ENCODE data around the gene SEMA3A. TPM values are rescaled to one million over a fixed set of nuclear protein-coding genes. Genes with fewer than 3 reads are reported as not detected.
"Not testable (repeated sequence)": the region's sequence is repeated elsewhere in the genome, so short reads cannot be mapped to it uniquely, and the experiment has no call there.

The SEMA3A gene
- total and polyA plus RNA-seq, 4 experiments from 2014 or later: 0.26 to 0.78 (median 0.38) TPM; not detected in 1

- Histone ChIP-seq H3K27me3 (ENCODE audit: insufficient read depth, low read length) (no peaks in the 10 kb centered on the region), H3K4me3 (ENCODE audit: low read length in 2 of 2) (no peak overlapping the region), H3K4me1 (ENCODE audit: insufficient read depth, low read length) (no peaks in the 10 kb centered on the region), H3K27ac (ENCODE audit: low read depth, low read length) (no peak overlapping the region), H3K36me3 (ENCODE audit: insufficient read depth, low read length) (no peaks in the 10 kb centered on the region), H3K9me3 (ENCODE audit: control insufficient read depth in 1 of 2, low read length in 2 of 2) (no peaks in the 10 kb centered on the region)
- H3K36me3 Mint-ChIP-seq: no peaks in the 10 kb centered on the region
- no peak overlapping the region for H3K27ac Mint-ChIP-seq
- ChIA-PET POLR2A (ENCODE audit: partially characterized antibody) (no interaction called here), CTCF (ENCODE audit: partially characterized antibody) (no interaction called here)
- intact Hi-C loops (cut with micrococcal nuclease): no loop called here
- no peak for DNase-seq
- no peaks in the 10 kb centered on the region for H3K4me1 Mint-ChIP-seq
- no peaks in the 10 kb centered on the region for H3K27me3 Mint-ChIP-seq
- H3K4me3 Mint-ChIP-seq: no peak overlapping the region
- H3K9me3 Mint-ChIP-seq: peaks cover 0 to 4% (median 0%) of the 10 kb centered on the region in 8 donors
Observed at GRCh38 chr7:84154991-84155781, 39.4 kb downstream of the SEMA3A start.

- Histone ChIP-seq H3K36me3 (ENCODE audit: insufficient read depth, low read length) (no peaks in the 10 kb centered on the region), H3K4me1 (ENCODE audit: insufficient read depth, low read length) (no peaks in the 10 kb centered on the region), H3K27ac (ENCODE audit: low read depth, low read length) (no peak overlapping the region), H3K27me3 (ENCODE audit: insufficient read depth, low read length) (no peaks in the 10 kb centered on the region), H3K9me3 (ENCODE audit: control insufficient read depth in 1 of 2, low read length in 2 of 2) (no peaks in the 10 kb centered on the region), H3K4me3 (ENCODE audit: low read length in 2 of 2) (no peak overlapping the region)
- Mint-ChIP-seq H3K27me3 (no peaks in the 10 kb centered on the region), H3K9me3 (peaks cover 0 to 8% (median 0%) of the 10 kb centered on the region in 8 donors), H3K36me3 (no peaks in the 10 kb centered on the region), H3K4me3 (no peak overlapping the region), H3K4me1 (no peaks in the 10 kb centered on the region), H3K27ac (no peak overlapping the region)
- no peak for DNase-seq
- ChIA-PET CTCF (ENCODE audit: partially characterized antibody) (no interaction called here), POLR2A (ENCODE audit: partially characterized antibody) (no interaction called here)
- intact Hi-C loops (cut with micrococcal nuclease): no loop called here
Observed at GRCh38 chr7:84152995-84153394, 41.6 kb downstream of the SEMA3A start.

DNA sequence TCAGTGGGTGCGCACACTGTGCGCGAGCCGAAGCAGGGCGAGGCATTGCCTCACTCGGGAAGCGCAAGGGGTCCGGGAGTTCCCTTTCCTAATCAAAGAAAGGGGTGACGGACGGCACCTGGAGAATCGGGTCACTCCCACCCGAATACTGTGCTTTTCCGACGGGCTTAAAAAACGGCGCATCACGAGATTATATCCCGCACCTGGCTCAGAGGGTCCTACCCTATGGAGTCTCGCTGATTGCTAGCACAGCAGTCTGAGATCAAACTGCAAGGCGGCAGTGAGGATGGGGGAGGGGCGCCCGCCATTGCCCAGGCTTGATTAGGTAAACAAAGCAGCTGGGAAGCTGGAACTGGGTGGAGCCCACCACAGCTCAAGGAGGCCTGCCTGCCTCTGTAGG is 44.2 kb downstream of the SEMA3A start:
- DNase-seq; H3K9me3 ChIP-seq (ENCODE audit: control insufficient read depth in 1 of 2, low read length in 2 of 2); intact Hi-C loops (cut with micrococcal nuclease); H3K36me3 Mint-ChIP-seq; H3K27me3 ChIP-seq (ENCODE audit: insufficient read depth, low read length); H3K9me3 Mint-ChIP-seq; CTCF ChIA-PET (ENCODE audit: partially characterized antibody); H3K27ac ChIP-seq (ENCODE audit: low read depth, low read length); POLR2A ChIA-PET (ENCODE audit: partially characterized antibody); H3K27ac Mint-ChIP-seq; H3K4me3 Mint-ChIP-seq; H3K4me3 ChIP-seq (ENCODE audit: low read length in 2 of 2); H3K36me3 ChIP-seq (ENCODE audit: insufficient read depth, low read length); H3K4me1 ChIP-seq (ENCODE audit: insufficient read depth, low read length); H3K27me3 Mint-ChIP-seq; H3K4me1 Mint-ChIP-seq: not testable (repeated sequence)

DNA sequence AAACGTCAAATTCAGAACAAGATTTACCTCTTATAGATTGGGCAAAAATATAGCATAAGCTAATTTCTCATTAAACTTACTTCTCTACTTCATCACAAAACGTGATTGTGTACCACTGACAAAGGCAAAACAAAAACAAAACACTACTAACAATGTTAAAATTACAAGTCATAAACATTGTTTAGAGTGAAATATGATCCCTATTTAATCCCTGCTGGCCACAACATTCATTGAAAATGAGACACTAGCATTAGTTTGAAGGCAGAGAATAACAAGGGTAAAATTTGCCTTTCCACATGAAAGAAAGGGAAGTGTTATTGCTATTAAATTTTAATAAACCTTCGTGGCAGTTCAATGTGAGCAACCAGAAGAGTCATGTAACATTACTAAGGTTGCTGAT is 45.0 kb downstream of the SEMA3A start:
- H3K4me1 Mint-ChIP-seq: no peaks in the 10 kb centered on the region
- no peak for DNase-seq
- POLR2A ChIA-PET (ENCODE audit: partially characterized antibody): no interaction called here
- no peak overlapping the region for H3K27ac ChIP-seq (ENCODE audit: low read depth, low read length)
- no peak overlapping the region for H3K27ac Mint-ChIP-seq
- no peaks in the 10 kb centered on the region for H3K36me3 Mint-ChIP-seq
- H3K4me3 Mint-ChIP-seq: no peak overlapping the region
- H3K36me3 ChIP-seq (ENCODE audit: insufficient read depth, low read length): no peaks in the 10 kb centered on the region
- no peaks in the 10 kb centered on the region for H3K4me1 ChIP-seq (ENCODE audit: insufficient read depth, low read length)
- peaks cover 0 to 4% (median 0%) of the 10 kb centered on the region in 8 donors for H3K9me3 Mint-ChIP-seq
- H3K4me3 ChIP-seq (ENCODE audit: low read length in 2 of 2): no peak overlapping the region
- no peaks in the 10 kb centered on the region for H3K9me3 ChIP-seq (ENCODE audit: control insufficient read depth in 1 of 2, low read length in 2 of 2)
- intact Hi-C loops (cut with micrococcal nuclease): no loop called here
- no peaks in the 10 kb centered on the region for H3K27me3 Mint-ChIP-seq
- CTCF ChIA-PET (ENCODE audit: partially characterized antibody): no interaction called here
- H3K27me3 ChIP-seq (ENCODE audit: insufficient read depth, low read length): no peaks in the 10 kb centered on the region

- Histone ChIP-seq H3K9me3 (ENCODE audit: control insufficient read depth in 1 of 2, low read length in 2 of 2) (no peaks in the 10 kb centered on the region), H3K27ac (ENCODE audit: low read depth, low read length) (no peak overlapping the region), H3K4me1 (ENCODE audit: insufficient read depth, low read length) (no peaks in the 10 kb centered on the region), H3K4me3 (ENCODE audit: low read length in 2 of 2) (no peak overlapping the region), H3K27me3 (ENCODE audit: insufficient read depth, low read length) (no peaks in the 10 kb centered on the region), H3K36me3 (ENCODE audit: insufficient read depth, low read length) (no peaks in the 10 kb centered on the region)
- Mint-ChIP-seq H3K9me3 (peaks cover 0 to 6% (median 3%) of the 10 kb centered on the region in 8 donors), H3K4me3 (no peak overlapping the region), H3K4me1 (no peaks in the 10 kb centered on the region), H3K36me3 (no peaks in the 10 kb centered on the region), H3K27ac (no peak overlapping the region), H3K27me3 (no peaks in the 10 kb centered on the region)
- POLR2A ChIA-PET (ENCODE audit: partially characterized antibody): no interaction called here
- intact Hi-C loops (cut with micrococcal nuclease): no loop called here
- no peak for DNase-seq
- CTCF ChIA-PET (ENCODE audit: partially characterized antibody): no interaction called here
Observed at GRCh38 chr7:84145892-84146291, 48.7 kb downstream of the SEMA3A start.

DNA sequence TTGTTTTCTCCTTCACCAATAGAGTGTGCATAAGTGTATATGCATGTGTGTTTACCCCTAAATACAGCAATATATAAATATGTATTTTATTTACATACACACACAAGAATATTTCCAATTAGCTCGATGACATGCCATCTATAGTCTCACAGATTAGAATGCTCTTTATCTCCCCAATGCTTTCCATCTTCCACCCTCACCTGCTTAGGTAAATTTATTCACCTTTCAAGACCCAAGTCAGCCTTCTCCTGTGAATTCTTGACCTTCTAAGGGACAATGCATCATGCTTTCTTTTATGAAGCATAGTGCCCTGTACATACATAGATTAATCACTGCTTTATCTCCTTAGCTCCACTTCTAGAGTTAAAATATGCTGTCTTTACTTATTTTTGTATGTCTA is 49.7 kb downstream of the SEMA3A start:
- no peaks in the 10 kb centered on the region for H3K4me1 ChIP-seq (ENCODE audit: insufficient read depth, low read length)
- peaks cover 0 to 6% (median 2%) of the 10 kb centered on the region in 8 donors for H3K9me3 Mint-ChIP-seq
- CTCF ChIA-PET (ENCODE audit: partially characterized antibody): no interaction called here
- H3K4me3 ChIP-seq (ENCODE audit: low read length in 2 of 2): no peak overlapping the region
- H3K36me3 ChIP-seq (ENCODE audit: insufficient read depth, low read length): no peaks in the 10 kb centered on the region
- H3K9me3 ChIP-seq (ENCODE audit: control insufficient read depth in 1 of 2, low read length in 2 of 2): no peaks in the 10 kb centered on the region
- no peaks in the 10 kb centered on the region for H3K27me3 ChIP-seq (ENCODE audit: insufficient read depth, low read length)
- intact Hi-C loops (cut with micrococcal nuclease): no loop called here
- no peak overlapping the region for H3K27ac Mint-ChIP-seq
- DNase-seq: no peak
- H3K27ac ChIP-seq (ENCODE audit: low read depth, low read length): no peak overlapping the region
- POLR2A ChIA-PET (ENCODE audit: partially characterized antibody): no interaction called here
- no peaks in the 10 kb centered on the region for H3K36me3 Mint-ChIP-seq
- no peaks in the 10 kb centered on the region for H3K4me1 Mint-ChIP-seq
- H3K4me3 Mint-ChIP-seq: no peak overlapping the region
- H3K27me3 Mint-ChIP-seq: no peaks in the 10 kb centered on the region

GRCh38 chr7:84144480-84144879 is 50.1 kb downstream of the SEMA3A start:
- Histone ChIP-seq H3K4me3 (ENCODE audit: low read length in 2 of 2) (no peak overlapping the region), H3K4me1 (ENCODE audit: insufficient read depth, low read length) (no peaks in the 10 kb centered on the region), H3K27me3 (ENCODE audit: insufficient read depth, low read length) (no peaks in the 10 kb centered on the region), H3K36me3 (ENCODE audit: insufficient read depth, low read length) (no peaks in the 10 kb centered on the region), H3K9me3 (ENCODE audit: control insufficient read depth in 1 of 2, low read length in 2 of 2) (no peaks in the 10 kb centered on the region), H3K27ac (ENCODE audit: low read depth, low read length) (no peak overlapping the region)
- Mint-ChIP-seq H3K4me1 (no peaks in the 10 kb centered on the region), H3K4me3 (no peak overlapping the region), H3K9me3 (peaks cover 0 to 6% (median 1%) of the 10 kb centered on the region in 8 donors), H3K27ac (no peak overlapping the region), H3K36me3 (no peaks in the 10 kb centered on the region), H3K27me3 (no peaks in the 10 kb centered on the region)
- DNase-seq: no peak
- POLR2A ChIA-PET (ENCODE audit: partially characterized antibody): no interaction called here
- intact Hi-C loops (cut with micrococcal nuclease): no loop called here
- CTCF ChIA-PET (ENCODE audit: partially characterized antibody): no interaction called here

- H3K4me1 ChIP-seq (ENCODE audit: insufficient read depth, low read length): no peaks in the 10 kb centered on the region
- H3K27me3 Mint-ChIP-seq: no peaks in the 10 kb centered on the region
- no peak overlapping the region for H3K27ac Mint-ChIP-seq
- H3K27me3 ChIP-seq (ENCODE audit: insufficient read depth, low read length): no peaks in the 10 kb centered on the region
- no peaks in the 10 kb centered on the region for H3K36me3 ChIP-seq (ENCODE audit: insufficient read depth, low read length)
- no peaks in the 10 kb centered on the region for H3K4me1 Mint-ChIP-seq
- no peak overlapping the region for H3K27ac ChIP-seq (ENCODE audit: low read depth, low read length)
- ChIA-PET CTCF (ENCODE audit: partially characterized antibody) (no interaction called here), POLR2A (ENCODE audit: partially characterized antibody) (no interaction called here)
- no peaks in the 10 kb centered on the region for H3K9me3 ChIP-seq (ENCODE audit: control insufficient read depth in 1 of 2, low read length in 2 of 2)
- intact Hi-C loops (cut with micrococcal nuclease): no loop called here
- peaks cover 0 to 6% (median 1%) of the 10 kb centered on the region in 8 donors for H3K9me3 Mint-ChIP-seq
- H3K4me3 Mint-ChIP-seq: no peak overlapping the region
- no peaks in the 10 kb centered on the region for H3K36me3 Mint-ChIP-seq
- DNase-seq: no peak
- H3K4me3 ChIP-seq (ENCODE audit: low read length in 2 of 2): no peak overlapping the region
Observed at GRCh38 chr7:84142726-84143125, 51.9 kb downstream of the SEMA3A start.

Data from CD4-positive, alpha-beta memory T cell (primary cell).